Testis (tissue), 2 donors: ENCODE data around the gene STK39.

Experiments used
- POLR2A ChIP-seq: fragments of 450-650 bp; IDR thresholded peaks from one replicate; pipeline ENCODE4 v1.6.1; 2017; ENCODE audit warnings: antibody characterized with exemption, mild to moderate bottlenecking, moderate library complexity
- TF ChIP-seq, protein P1 (sequence below), 3 experiments: fragments of 450-650 bp in 2 of 3; fragments of 200-600 bp in 1 of 3; sonication (generic) in 1 of 3; IDR thresholded peaks; one replicate each; pipeline ENCODE4 v1.5.1; 2016 to 2019; ENCODE audit warnings: antibody characterized with exemption in 3 of 3, mild to moderate bottlenecking in 2 of 3, moderate library complexity in 1 of 3

DNA sequence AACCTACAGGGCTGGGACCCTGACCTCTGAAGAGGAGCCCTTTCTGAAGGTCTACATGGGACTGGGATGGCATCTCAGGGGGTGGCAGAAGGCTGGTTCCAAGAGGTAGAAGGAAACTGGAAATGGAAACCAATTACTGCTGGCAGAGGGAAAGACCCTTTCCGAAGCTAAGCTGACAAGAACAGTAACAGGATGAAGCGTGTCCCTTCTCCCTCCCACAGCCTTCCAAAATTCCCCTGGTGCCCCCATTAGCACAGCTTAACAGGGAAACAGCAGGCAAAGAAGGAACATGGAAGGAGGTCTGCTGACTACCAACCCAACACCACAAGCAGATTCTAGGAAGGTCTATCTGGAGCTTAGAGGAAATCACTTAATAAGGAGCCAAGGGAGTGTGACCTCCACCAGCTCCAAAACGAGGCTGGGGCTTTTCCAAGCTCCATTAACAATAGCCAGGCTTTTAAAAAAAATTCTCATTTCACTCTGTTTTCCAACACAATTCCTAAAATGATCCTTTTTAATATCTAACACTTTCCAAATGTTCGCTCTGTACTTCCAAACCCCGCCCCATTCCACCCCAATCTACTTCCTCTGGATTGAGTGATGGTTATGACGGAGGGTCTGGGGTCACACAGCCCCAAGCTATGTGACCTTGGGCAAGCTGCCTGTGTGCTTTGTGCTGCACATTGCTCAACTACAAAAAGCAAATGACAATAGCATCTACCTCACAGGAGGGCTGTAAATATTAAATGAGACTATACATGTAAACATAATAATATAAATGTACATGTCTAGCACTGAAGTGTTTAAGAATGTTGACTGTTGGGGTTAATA lies 55.2 kb downstream of the STK39 start:
- no peak for TF ChIP-seq POLR2A
- TF ChIP-seq, protein P1, sequence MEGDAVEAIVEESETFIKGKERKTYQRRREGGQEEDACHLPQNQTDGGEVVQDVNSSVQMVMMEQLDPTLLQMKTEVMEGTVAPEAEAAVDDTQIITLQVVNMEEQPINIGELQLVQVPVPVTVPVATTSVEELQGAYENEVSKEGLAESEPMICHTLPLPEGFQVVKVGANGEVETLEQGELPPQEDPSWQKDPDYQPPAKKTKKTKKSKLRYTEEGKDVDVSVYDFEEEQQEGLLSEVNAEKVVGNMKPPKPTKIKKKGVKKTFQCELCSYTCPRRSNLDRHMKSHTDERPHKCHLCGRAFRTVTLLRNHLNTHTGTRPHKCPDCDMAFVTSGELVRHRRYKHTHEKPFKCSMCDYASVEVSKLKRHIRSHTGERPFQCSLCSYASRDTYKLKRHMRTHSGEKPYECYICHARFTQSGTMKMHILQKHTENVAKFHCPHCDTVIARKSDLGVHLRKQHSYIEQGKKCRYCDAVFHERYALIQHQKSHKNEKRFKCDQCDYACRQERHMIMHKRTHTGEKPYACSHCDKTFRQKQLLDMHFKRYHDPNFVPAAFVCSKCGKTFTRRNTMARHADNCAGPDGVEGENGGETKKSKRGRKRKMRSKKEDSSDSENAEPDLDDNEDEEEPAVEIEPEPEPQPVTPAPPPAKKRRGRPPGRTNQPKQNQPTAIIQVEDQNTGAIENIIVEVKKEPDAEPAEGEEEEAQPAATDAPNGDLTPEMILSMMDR (IDR thresholded peaks at IDR 0.05) = no peak
